Fibroblast of lung (primary cell): ENCODE results near the gene NDST3. TPM values are rescaled to one million over a fixed set of nuclear protein-coding genes. Genes with fewer than 3 reads are reported as not detected.

ENCODE experiments used
- DNase-seq, 2 donors: peaks; one replicate each; pipeline versions ENCODE4 v3.0.0 to v3.0.0-alpha.2; 2010; ENCODE audit warnings: low read depth in 2 of 2
- H2AFZ ChIP-seq: 2 replicates; pipeline ENCODE4 v1.5.1; 2012; ENCODE audit warnings: low read length, control low read depth, inconsistent platforms
- H3K27ac ChIP-seq: 2 replicates; pipeline ENCODE4 v1.5.1; 2011; ENCODE audit warnings: low read length, control low read depth; ENCODE audit not compliant: insufficient read depth
- H3K27me3 ChIP-seq: 2 replicates; pipeline ENCODE4 v1.5.1; 2011; ENCODE audit warnings: mild to moderate bottlenecking, low read length; ENCODE audit not compliant: control insufficient read depth, insufficient read depth
- H3K36me3 ChIP-seq: 2 replicates; pipeline ENCODE4 v1.5.1; 2011; ENCODE audit warnings: low read length; ENCODE audit not compliant: control insufficient read depth, insufficient read depth
- H3K4me1 ChIP-seq: 2 replicates; pipeline ENCODE4 v1.5.1; 2011; ENCODE audit warnings: low read length; ENCODE audit not compliant: control insufficient read depth, insufficient read depth; ENCODE audit errors: extremely low read depth
- H3K4me2 ChIP-seq: 2 replicates; pipeline ENCODE4 v1.5.1; 2011; ENCODE audit warnings: low read length, control low read depth; ENCODE audit not compliant: insufficient read depth; ENCODE audit errors: extremely low read depth
- H3K4me3 ChIP-seq, 4 experiments: fragments of 200-600 bp in 1 of 4; sonication (generic) in 1 of 4; replicated peaks in 1 of 4; 2 replicates each; pipeline ENCODE4 v1.5.1; 2011 to 2016; ENCODE audit warnings: low read length in 4 of 4, low read depth in 3 of 4, mild to moderate bottlenecking in 3 of 4, control low read depth in 2 of 4, inconsistent platforms in 1 of 4, mixed read lengths in 1 of 4; ENCODE audit not compliant: insufficient read depth in 1 of 4; ENCODE audit errors: control extremely low read depth in 1 of 4
- H3K79me2 ChIP-seq: 2 replicates; pipeline ENCODE4 v1.5.1; 2012; ENCODE audit warnings: mild to moderate bottlenecking, low read length, inconsistent platforms; ENCODE audit not compliant: control insufficient read depth, insufficient read depth
- H3K9ac ChIP-seq: 2 replicates; pipeline ENCODE4 v1.5.1; 2011; ENCODE audit warnings: mild to moderate bottlenecking, low read length, control low read depth; ENCODE audit not compliant: insufficient read depth
- H3K9me3 ChIP-seq: 2 replicates; pipeline ENCODE4 v1.5.1; 2012; ENCODE audit warnings: low read depth, low read length; ENCODE audit not compliant: control insufficient read depth, insufficient read depth
- H4K20me1 ChIP-seq: 2 replicates; pipeline ENCODE4 v1.5.1; 2011; ENCODE audit warnings: low read length; ENCODE audit not compliant: control insufficient read depth, insufficient read depth; ENCODE audit errors: extremely low read depth
- CTCF ChIP-seq, 2 donors: IDR thresholded peaks in 1 of 2; conservative IDR thresholded peaks in 1 of 2; 1 replicate in 1 of 2; 2 replicates in 1 of 2; pipeline ENCODE4 v1.5.1; 2011 to 2012; ENCODE audit warnings: low read length in 2 of 2, control low read depth in 1 of 2, inconsistent platforms in 1 of 2, low read depth in 1 of 2, mild to moderate bottlenecking in 1 of 2
- EZH2 ChIP-seq: IDR thresholded peaks from 2 replicates; pipeline ENCODE4 v1.5.1; 2012; ENCODE audit warnings: low read length, control low read depth, mild to moderate bottlenecking; ENCODE audit errors: missing control alignments
- polyA plus RNA-seq, 2 donors: library from polyadenylated mRNA; depleted of rRNA in 1 of 2; stranded (reverse) in 1 of 2; unstranded in 1 of 2; fragments of >200 nt; gene quantifications; 2 replicates each; pipeline ENCODE4 v1.2.1, GENCODE V29; 2011 to 2012; ENCODE audit warnings: missing spikeins in 1 of 2
- total RNA-seq: library from RNA; depleted of rRNA; stranded (reverse); fragments of >200 nt; gene quantifications from 2 replicates; pipeline ENCODE4 v1.2.1, GENCODE V29; 2014

NDST3 gene
- total and polyA plus RNA-seq, 2 donors (not counting 1 experiment from before 2014, with no cell fraction given) = 0.16 TPM; not detected in 1

DNA sequence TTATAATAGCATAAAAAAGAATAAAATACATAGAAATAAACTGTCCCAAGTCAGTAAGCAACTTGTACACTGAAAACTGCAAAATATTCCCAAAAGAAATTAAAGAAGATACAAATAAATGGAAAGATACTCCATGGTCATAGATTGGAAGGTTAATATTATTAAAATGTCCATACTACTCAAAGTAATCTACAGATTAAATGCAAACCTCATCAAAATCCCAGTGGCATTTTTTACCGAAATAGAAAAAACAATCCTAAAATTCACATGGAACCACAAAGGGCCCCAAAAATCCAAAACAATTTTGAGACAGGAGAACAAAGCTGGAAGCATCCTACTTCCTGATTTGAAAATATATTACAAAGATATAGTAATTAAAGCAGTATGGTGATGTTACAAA is 133.0 kb downstream of the NDST3 start:
- no peak for DNase-seq
- Histone ChIP-seq H3K4me1 (no peaks in the 10 kb centered on the region), H4K20me1 (no peaks in the 10 kb centered on the region), H3K4me2 (no peak overlapping the region), H3K36me3 (no peaks in the 10 kb centered on the region), H3K9me3 (no peaks in the 10 kb centered on the region), H3K9ac (no peak overlapping the region), H3K79me2 (no peaks in the 10 kb centered on the region), H3K4me3 (no peak overlapping the region), H3K27ac (no peak overlapping the region), H3K27me3 (no peaks in the 10 kb centered on the region), H2AFZ (no peak overlapping the region)
- TF ChIP-seq EZH2 (no peak), CTCF (conservative IDR thresholded peaks at IDR 0.05 in 1 of 2, IDR thresholded peaks at IDR 0.05 in 1 of 2; ENCODE audit: low read depth in 1 of 2, low read length in 2 of 2) (no peak)

DNA sequence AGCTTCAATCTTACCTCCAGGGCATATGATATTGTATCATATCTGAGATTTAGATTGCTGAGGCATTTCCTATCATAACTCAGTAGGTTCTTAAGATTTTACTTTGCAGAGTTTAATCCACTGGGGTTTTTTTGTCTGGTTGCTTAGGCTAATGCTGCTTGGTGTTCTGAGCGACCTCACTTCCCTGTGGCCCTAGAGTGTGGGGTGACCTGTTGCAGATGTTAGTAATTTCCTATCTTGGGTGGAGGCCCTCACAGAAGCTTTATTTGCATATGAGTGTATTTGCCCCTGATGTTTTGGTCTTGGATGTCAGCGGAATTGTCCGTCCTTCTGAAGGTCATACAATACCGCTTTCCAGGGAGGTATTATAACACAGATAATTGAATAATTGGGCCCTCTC is 137.1 kb downstream of the NDST3 start:
- DNase-seq = peak in 1 of 2 donors; percentile 45
- H3K4me2 ChIP-seq = no peak overlapping the region
- H3K9ac ChIP-seq = no peak overlapping the region
- no peaks in the 10 kb centered on the region for H4K20me1 ChIP-seq
- no peaks in the 10 kb centered on the region for H3K36me3 ChIP-seq
- no peaks in the 10 kb centered on the region for H3K79me2 ChIP-seq
- no peak overlapping the region for H3K27ac ChIP-seq
- no peak overlapping the region for H2AFZ ChIP-seq
- no peaks in the 10 kb centered on the region for H3K9me3 ChIP-seq
- no peak for TF ChIP-seq CTCF (conservative IDR thresholded peaks at IDR 0.05 in 1 of 2, IDR thresholded peaks at IDR 0.05 in 1 of 2; ENCODE audit: low read depth in 1 of 2, low read length in 2 of 2)
- no peak for TF ChIP-seq EZH2
- H3K4me3 ChIP-seq = no peak overlapping the region
- H3K4me1 ChIP-seq = peaks cover 8% of the 10 kb centered on the region
- no peaks in the 10 kb centered on the region for H3K27me3 ChIP-seq

DNA sequence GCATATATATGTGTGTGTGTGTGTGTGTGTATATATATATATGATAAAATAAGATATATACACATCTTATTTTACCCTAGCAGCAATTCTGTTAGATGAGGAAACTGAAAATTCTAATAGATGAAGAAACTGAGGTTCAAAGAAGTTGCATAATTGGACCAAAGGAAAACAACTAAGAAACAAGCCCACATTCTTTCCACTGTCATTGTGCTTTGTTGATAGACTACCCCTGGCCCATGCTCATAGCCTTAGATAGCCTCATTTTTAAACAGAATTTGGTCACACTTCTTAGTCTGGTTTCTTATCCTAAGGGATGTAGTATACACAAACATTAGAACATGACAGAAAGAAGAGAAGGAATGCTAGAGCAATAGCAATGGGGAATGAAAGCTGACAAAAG is 138.8 kb downstream of the NDST3 start:
- peak in 1 of 2 donors; percentile 24 for DNase-seq
- H3K79me2 ChIP-seq = no peaks in the 10 kb centered on the region
- TF ChIP-seq CTCF (conservative IDR thresholded peaks at IDR 0.05 in 1 of 2, IDR thresholded peaks at IDR 0.05 in 1 of 2; ENCODE audit: low read depth in 1 of 2, low read length in 2 of 2) = no peak
- TF ChIP-seq EZH2 = no peak
- no peaks in the 10 kb centered on the region for H3K9me3 ChIP-seq
- H3K4me3 ChIP-seq = no peak overlapping the region
- peak overlapping the region; percentile 4 for H3K4me2 ChIP-seq
- H3K9ac ChIP-seq = no peak overlapping the region
- no peaks in the 10 kb centered on the region for H4K20me1 ChIP-seq
- no peaks in the 10 kb centered on the region for H3K27me3 ChIP-seq
- peak overlapping the region; percentile 47 for H3K27ac ChIP-seq
- H3K36me3 ChIP-seq = no peaks in the 10 kb centered on the region
- no peak overlapping the region for H2AFZ ChIP-seq
- H3K4me1 ChIP-seq = peaks cover 10% of the 10 kb centered on the region
